Prostate gland (tissue), 2 donors: ENCODE data around the gene RNF224. TPM values are rescaled to one million over a fixed set of nuclear protein-coding genes. Genes with fewer than 3 reads are reported as not detected.

Experiments used
- total RNA-seq, 2 donors: library from RNA; depleted of rRNA; stranded (reverse); fragments of >200 nt; gene quantifications; one replicate each; pipeline ENCODE4 v1.1.0, GENCODE V29; 2016

The RNF224 gene
- total RNA-seq, 2 donors from 2014 or later = not detected

Other genes starting within 250 kb of the RNF224 start
- gene PTGDS, start 250.0 kb upstream of the RNF224 start, total RNA-seq = 1,000 to 10,000 TPM in 1 of 2 donors, 10 to 100 TPM in 1; 59.4 to 5,242 TPM
- gene LCNL1, start 244.5 kb upstream of the RNF224 start, total RNA-seq = 10 to 100 TPM in 1 of 2 donors, under 1 TPM in 1; 0.41 to 22.5 TPM
- gene PAXX, start 235.1 kb upstream of the RNF224 start, total RNA-seq = 10 to 100 TPM; 61.6 to 71.8 TPM
- gene CLIC3, start 230.9 kb upstream of the RNF224 start, total RNA-seq = 1 to 10 TPM; 4.2 to 6.7 TPM
- 10 to 100 TPM; 27.4 to 79.1 TPM for gene ABCA2, start 199.3 kb upstream of the RNF224 start, total RNA-seq
- under 1 TPM in 1 of 2 donors, not detected in 1; 0.57 TPM for gene FUT7, start 195.4 kb upstream of the RNF224 start, total RNA-seq
- 100 to 1,000 TPM; 384 to 427 TPM for gene NPDC1, start 181.3 kb upstream of the RNF224 start, total RNA-seq
- 10 to 100 TPM in 1 of 2 donors, 1 to 10 TPM in 1; 9.8 to 10.9 TPM for gene ENTPD2, start 173.4 kb upstream of the RNF224 start, total RNA-seq
- 10 to 100 TPM in 1 of 2 donors, 1 to 10 TPM in 1; 7.2 to 17.2 TPM for gene SAPCD2, start 156.9 kb upstream of the RNF224 start, total RNA-seq
- 10 to 100 TPM in 1 of 2 donors, 1 to 10 TPM in 1; 8.2 to 19.9 TPM for gene UAP1L1, start 150.0 kb upstream of the RNF224 start, total RNA-seq
- 100 to 1,000 TPM in 1 of 2 donors, 10 to 100 TPM in 1; 67.4 to 107 TPM for gene MAN1B1, start 140.5 kb upstream of the RNF224 start, total RNA-seq
- 100 to 1,000 TPM; 147 to 235 TPM for gene DPP7, start 112.8 kb upstream of the RNF224 start, total RNA-seq
- gene GRIN1, start 88.3 kb upstream of the RNF224 start, total RNA-seq = 1 to 10 TPM in 1 of 2 donors, under 1 TPM in 1; 0.59 to 1.8 TPM
- gene LRRC26, start 57.5 kb upstream of the RNF224 start, total RNA-seq = 100 to 1,000 TPM; 183 to 582 TPM
- gene TMEM210, start 55.4 kb upstream of the RNF224 start, total RNA-seq = 1 to 10 TPM in 1 of 2 donors, not detected in 1; 3.1 TPM
- gene ANAPC2, start 38.9 kb upstream of the RNF224 start, total RNA-seq = 10 to 100 TPM; 32.5 to 64.5 TPM
- gene SSNA1, start 38.8 kb upstream of the RNF224 start, total RNA-seq = 100 to 1,000 TPM; 114 to 124 TPM
- gene TPRN, start 26.8 kb upstream of the RNF224 start, total RNA-seq = 10 to 100 TPM; 26.1 to 30.4 TPM
- gene TMEM203, start 21.9 kb upstream of the RNF224 start, total RNA-seq = 10 to 100 TPM; 35.3 to 47.8 TPM
- 10 to 100 TPM; 18.5 to 31.9 TPM for gene NDOR1, start 21.8 kb upstream of the RNF224 start, total RNA-seq
- gene RNF208, start 5.3 kb upstream of the RNF224 start, total RNA-seq = 1 to 10 TPM; 3.8 to 6.2 TPM
- gene CYSRT1, start 2.3 kb upstream of the RNF224 start, total RNA-seq = 1 to 10 TPM; 2.7 to 4.9 TPM
- under 1 TPM in 1 of 2 donors, not detected in 1; 0.57 TPM for gene SLC34A3, start 3.4 kb downstream of the RNF224 start, total RNA-seq
- 100 to 1,000 TPM; 279 to 484 TPM for gene TUBB4B, start 13.8 kb downstream of the RNF224 start, total RNA-seq
- 1 to 10 TPM in 1 of 2 donors, not detected in 1; 4.2 TPM for gene STPG3, start 23.8 kb downstream of the RNF224 start, total RNA-seq
- gene NELFB, start 27.8 kb downstream of the RNF224 start, total RNA-seq = 10 to 100 TPM; 44.9 to 82.1 TPM
- 1 to 10 TPM; 1.6 to 7.3 TPM for gene TOR4A, start 50.2 kb downstream of the RNF224 start, total RNA-seq
- gene NRARP, start 74.8 kb downstream of the RNF224 start, total RNA-seq = 10 to 100 TPM; 22.4 to 24.3 TPM
- gene EXD3, start 195.7 kb downstream of the RNF224 start, total RNA-seq = 10 to 100 TPM; 32.6 to 44.8 TPM
- 10 to 100 TPM in 1 of 2 donors, 1 to 10 TPM in 1; 7.5 to 17.1 TPM for gene NOXA1, start 195.9 kb downstream of the RNF224 start, total RNA-seq
- 1 to 10 TPM; 1.8 TPM for gene ENTPD8, start 213.9 kb downstream of the RNF224 start, total RNA-seq
- 100 to 1,000 TPM in 1 of 2 donors, 10 to 100 TPM in 1; 42.4 to 128 TPM for gene NSMF, start 231.8 kb downstream of the RNF224 start, total RNA-seq